NOMO-1 treated with DMSO at 0.1 percent for 48 hours (cell line): ENCODE data around the gene ARSG.
"Not testable (repeated sequence)": the region's sequence is repeated elsewhere in the genome, so short reads cannot be mapped to it uniquely, and the experiment has no call there.

Experiments
- DNase-seq: peaks from one replicate; lab custom pipeline; 2025; ENCODE audit not compliant: unreplicated experiment; lab: John Stamatoyannopoulos, UW

Gene ARSG

GRCh38 chr17:68276339-68276738 is 15.0 kb upstream of the ARSG start:
- DNase-seq = not testable (repeated sequence)

- no peak for DNase-seq
These were observed 13.5 kb upstream of the ARSG start for GRCh38 chr17:68277807-68278206.

- DNase-seq = not testable (repeated sequence)
These were observed 9.3 kb upstream of the ARSG start for GRCh38 chr17:68281965-68282364.

DNA sequence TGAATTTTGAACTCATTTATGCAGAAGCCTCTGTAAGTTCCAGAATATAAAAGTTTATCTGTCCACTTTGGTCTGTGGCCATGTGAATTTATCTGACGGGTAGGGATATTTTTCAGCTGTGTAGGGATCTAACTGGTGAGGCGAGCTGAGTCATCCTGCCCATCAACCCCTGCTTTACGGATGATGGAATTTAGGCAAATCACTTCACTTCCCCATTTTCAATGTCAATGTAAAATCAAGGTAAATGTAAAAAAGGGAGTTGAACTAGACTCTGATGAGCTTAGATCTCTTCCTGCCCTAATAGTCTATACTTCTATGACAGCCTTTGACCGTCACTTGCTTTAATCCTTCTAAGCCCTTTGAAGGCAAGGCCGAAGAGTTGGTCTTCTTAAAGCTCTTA is 2.9 kb upstream of the ARSG start:
- DNase-seq = peak; percentile 75

DNA sequence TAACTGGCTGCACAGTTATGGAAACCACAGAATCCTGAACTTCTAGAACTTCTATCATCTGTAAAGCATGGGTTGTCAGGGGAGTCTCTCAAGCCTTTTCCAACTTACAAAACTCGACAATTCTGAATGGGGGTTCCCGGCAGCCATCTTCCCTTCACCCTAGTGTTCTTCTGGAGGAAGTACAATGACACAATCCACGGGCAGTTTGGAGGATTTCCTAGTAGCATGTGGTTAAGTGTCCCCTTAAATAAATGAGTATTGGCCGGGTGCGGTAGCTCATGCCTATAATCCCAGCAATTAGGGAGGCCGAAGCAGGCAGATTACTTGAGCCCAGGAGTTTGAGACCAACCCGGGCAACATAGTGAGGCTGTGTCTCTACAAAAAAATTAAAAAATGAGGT is 2.5 kb upstream of the ARSG start:
- peak; percentile 64 for DNase-seq

- DNase-seq = no peak
These were observed 1.8 kb upstream of the ARSG start for GRCh38 chr17:68289473-68289872.

- DNase-seq = no peak
These were observed 1.4 kb upstream of the ARSG start for GRCh38 chr17:68289936-68290267.

DNA sequence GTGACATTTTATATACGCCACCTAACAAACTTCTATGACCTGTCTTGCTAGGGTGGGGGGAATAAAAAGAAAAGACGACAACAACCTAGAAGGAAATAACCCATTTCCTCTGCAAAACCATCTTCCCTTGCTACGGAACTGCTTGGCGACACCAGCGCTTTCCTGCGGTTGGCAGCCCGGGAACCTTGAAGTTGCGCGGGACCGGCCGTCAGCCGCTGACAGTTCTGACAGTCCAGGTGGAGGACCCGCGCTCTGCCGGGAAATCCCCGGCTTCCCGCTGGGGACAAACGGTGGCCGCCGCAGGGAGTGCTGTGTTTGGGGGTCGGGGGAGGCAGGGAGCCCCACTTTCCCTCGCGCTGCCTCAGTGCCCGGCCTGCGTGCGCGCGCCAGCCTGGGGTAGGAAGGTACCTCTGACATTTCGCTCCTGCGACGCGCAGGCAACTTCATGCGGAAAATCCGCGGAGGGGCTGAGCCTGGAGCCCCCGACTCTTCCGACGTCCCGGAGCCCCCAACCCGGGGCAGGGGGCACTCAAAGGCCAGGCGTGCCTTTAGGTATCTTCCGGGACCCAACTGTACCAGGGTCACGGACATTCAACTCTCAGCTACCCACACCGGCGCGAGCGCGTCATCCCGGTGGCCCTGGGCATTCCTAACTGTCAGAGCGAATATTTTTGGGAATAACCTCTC is 884 bp upstream of the ARSG start:
- DNase-seq = peak; percentile 29

DNA sequence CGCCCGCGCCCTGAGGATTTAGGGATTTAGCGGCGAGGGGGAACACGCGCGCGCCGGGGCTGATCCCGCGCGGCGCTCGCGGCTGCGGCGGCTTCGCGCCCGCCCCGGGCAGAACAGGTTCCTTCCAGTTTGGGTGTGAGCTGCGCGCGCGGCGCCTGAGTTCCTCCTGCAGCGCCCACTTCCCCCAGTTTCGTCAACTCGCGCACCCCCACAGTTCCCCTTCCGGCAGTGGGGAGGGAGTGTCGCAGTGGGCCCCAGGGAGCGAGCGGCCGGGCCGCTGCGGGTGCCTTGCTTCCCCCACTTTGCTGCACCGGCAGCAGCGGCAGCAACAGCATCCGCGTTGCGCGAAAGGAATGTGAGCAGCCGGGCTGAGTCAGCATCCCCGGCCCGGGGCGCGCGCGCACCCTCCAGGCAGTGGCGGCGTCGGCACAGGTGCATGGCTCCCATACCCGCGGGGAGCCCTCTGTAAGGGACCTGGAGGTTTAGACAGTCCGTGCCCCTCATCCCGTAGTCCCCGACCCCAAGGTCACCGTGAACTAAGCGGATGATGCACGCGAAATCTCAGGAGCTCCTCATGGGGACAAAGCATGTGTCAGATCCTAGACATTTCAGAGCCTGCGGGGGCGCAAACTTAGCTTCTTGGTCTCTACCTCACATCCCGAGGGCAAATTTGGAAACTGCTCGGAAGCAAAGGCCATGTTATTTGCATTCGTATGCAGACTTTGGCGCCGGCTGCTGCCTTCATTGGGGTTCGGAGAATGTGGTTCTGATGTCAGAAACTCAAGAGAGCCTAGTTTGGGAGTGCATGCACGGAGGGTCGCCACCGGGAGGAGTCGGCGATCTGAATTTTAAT is 767 bp downstream of the ARSG start:
- peak; percentile 97 for DNase-seq

GRCh38 chr17:68292689-68293040 is 1.4 kb downstream of the ARSG start:
- no peak for DNase-seq

DNA sequence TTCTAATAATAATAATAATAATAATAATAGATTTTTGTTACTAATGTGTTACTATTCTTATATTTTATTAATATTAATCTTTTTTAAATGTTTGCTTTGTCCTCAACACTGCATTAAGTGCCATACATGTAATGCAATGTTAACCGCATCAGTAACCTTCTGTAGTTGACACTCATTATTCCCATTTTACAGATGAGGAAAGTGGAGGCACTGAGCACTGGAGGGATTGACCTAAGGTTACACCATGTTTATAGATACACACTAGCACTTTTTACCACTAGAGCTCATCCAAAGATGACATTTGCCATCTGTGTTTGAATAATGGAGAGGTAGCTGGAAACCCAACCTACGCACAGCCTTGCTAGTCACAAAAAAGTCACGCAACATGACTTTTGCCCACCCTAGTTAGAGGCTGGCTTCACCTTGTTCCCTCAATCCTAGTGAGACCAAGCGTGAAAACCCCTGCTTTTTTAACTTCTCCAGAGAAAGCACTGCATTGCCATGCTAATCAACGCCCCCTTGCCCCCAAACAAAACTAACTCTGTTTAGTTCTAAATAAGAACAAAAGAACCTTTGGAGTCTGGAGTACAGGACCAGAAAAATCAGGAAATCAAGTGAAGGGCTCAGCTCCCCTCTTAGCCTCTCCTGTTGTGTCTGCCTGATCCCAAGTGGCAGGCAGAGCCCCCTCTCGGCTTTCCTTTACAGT is 2.3 kb downstream of the ARSG start:
- no peak for DNase-seq

- no peak for DNase-seq
These were observed 2.9 kb downstream of the ARSG start for GRCh38 chr17:68294196-68294555.

- no peak for DNase-seq
These were observed 3.3 kb downstream of the ARSG start for GRCh38 chr17:68294617-68295016.

- DNase-seq = no peak
These were observed 3.8 kb downstream of the ARSG start for GRCh38 chr17:68295086-68295485.

DNA sequence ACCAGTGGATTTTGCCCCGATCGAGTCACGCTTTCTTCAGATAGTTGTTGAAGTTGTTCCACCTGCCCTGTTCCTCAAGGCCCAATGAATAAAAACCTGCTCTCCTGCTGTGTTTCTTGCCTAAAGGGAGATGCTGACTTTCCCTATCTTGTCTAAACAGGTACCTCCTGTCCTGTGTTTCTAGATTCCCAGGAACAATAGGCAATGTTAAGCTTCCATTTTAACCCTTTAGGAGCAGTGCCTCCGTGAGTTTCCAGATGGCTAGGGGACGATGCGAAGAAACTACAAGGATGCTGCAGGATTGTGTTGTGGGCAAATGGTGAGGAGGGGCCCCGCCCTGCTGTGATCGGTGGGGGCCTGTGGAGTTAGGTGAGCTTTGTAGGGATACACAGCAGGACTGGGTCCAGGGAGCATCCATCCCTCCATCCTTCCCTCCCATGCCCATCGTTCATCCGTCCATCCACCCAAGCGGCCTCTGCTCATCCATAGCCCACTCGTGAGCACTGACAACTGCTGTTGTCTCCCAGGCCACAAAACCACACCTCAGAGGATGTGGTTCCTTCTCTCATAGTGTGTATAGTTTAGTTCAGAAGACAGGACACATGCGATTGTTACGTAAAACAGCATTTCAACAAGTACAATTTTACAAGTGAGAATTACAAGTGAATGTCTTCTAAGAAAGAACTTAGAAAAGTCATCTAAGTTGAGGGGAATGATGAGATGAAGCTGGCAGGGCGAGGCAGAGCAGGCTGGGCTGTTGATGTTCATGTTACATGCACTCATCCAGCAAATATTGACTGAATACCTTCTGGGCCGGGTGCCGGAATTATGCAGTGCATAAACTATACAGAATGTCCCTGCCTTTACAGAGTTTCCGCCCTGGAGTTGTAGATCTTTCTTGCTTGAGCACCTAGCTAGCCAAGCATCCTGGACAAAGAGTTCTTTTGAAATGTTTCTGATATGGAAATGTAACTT is 5.2 kb downstream of the ARSG start:
- DNase-seq = peak; percentile 62

GRCh38 chr17:68297195-68297594 is 5.9 kb downstream of the ARSG start:
- DNase-seq = peak; percentile 80

GRCh38 chr17:68298601-68299000 is 7.3 kb downstream of the ARSG start:
- DNase-seq = no peak

- DNase-seq = no peak
These were observed 8.5 kb downstream of the ARSG start for GRCh38 chr17:68299817-68300216.

DNA sequence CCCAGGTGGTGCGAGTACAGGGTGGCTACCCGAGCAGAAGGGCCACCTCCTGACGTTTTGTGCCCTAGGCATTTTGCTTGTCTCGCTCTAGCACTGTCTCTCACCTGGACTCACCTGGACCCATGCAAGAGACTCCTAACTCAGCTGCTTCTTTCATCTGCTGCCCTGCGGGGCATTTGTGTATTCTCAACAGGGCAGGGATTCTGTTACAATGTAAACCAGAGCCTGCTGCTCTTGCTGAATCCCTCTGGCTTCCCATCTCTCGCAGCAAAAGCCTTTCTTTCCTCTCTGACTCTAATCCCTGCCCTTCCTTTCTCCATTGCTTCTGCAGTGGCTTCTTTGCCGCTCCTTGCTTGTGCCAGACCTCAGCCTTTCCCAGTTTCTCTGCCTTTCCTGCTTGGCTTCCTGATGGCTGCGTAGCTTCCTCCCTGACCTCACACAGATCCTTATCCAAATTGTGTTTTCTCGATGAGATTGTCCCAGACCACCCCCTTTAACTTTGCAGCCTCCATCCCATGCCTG is 10.2 kb downstream of the ARSG start:
- no peak for DNase-seq

DNA sequence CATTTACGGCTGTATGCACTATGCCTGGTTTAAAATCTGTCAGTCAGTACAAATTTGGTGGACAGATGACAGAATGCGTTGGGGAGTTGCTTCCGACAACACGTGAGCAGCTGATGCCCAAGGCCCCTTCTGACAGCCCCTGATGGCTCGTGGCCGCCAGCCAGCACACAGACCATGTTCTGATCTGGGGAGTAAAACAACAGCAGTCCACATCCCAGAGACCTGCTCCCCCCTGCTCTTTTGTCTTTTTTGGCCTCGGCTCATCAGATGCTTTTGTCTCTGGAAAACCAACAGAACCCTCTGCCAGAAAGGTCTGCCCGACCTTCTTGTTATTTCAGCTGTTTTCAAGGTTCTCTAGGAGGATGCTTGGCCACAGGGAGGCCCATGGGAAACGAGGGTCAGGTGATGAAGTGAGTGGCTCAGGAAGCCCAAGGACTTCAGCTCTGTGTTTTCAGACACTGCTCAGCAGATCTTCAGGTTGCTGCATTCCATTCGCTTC is 10.8 kb downstream of the ARSG start:
- DNase-seq = no peak

GRCh38 chr17:68302666-68303065 is 11.4 kb downstream of the ARSG start:
- no peak for DNase-seq
